Measurements from ENCODE around the gene RMRP.
"Not testable (repeated sequence)": the region's sequence is repeated elsewhere in the genome, so short reads cannot be mapped to it uniquely, and the experiment has no call there.

Gene RMRP

GRCh38 chr9:35646153-35646532 lies 11.7 kb downstream of the RMRP start:
- DNase-seq (ENCODE audit: low read depth in 2 of 2, low spot score in 1 of 2): no peak

- not testable (repeated sequence) for DNase-seq (ENCODE audit: low read depth in 2 of 2, low spot score in 1 of 2)
Observed at GRCh38 chr9:35645736-35646135, 12.1 kb downstream of the RMRP start.

GRCh38 chr9:35643046-35643445 lies 14.8 kb downstream of the RMRP start:
- DNase-seq (ENCODE audit: low read depth in 2 of 2, low spot score in 1 of 2): no peak

- not testable (repeated sequence) for DNase-seq (ENCODE audit: low read depth in 2 of 2, low spot score in 1 of 2)
Observed at GRCh38 chr9:35641478-35641877, 16.3 kb downstream of the RMRP start.

DNA sequence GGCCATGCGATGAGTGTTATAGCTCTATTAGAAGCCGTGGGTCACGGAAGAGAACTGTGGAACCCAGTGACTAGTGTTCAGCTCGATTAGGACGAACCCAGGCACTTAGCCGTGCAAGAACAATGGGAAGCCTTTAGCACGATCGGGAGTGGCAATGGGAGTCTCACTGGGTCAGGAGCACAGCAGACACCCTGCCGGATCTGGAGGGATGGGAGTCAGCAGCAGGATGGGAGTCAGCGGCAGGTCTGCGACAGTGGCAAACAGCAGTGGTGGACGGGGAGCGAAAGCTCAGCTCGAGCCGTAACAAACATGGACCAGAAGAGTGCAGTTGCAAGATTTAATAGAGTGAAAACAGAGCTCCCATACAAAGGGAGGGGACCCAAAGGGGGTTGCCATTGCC lies 17.4 kb downstream of the RMRP start:
- DNase-seq (ENCODE audit: low read depth in 2 of 2, low spot score in 1 of 2): not testable (repeated sequence)

DNA sequence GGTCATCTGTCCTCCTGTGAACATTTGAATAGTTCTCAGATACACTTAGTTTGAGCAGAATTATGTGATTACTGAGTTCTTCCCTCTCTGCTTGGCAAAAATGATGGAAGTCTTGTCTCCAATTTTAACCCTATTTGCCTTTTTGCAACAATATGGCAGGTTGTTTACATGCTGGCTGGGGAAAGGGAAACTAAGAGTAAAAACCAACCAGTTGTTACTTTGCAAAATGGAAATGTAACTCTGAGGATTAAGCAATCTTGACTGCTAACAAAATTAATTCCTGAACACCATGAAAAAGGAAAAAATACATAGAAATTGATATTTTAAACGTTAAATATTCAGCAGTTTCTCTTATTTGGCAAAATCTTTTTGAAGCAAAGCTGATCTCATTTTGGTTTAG lies 18.2 kb downstream of the RMRP start:
- DNase-seq (ENCODE audit: low read depth in 2 of 2, low spot score in 1 of 2): no peak

DNA sequence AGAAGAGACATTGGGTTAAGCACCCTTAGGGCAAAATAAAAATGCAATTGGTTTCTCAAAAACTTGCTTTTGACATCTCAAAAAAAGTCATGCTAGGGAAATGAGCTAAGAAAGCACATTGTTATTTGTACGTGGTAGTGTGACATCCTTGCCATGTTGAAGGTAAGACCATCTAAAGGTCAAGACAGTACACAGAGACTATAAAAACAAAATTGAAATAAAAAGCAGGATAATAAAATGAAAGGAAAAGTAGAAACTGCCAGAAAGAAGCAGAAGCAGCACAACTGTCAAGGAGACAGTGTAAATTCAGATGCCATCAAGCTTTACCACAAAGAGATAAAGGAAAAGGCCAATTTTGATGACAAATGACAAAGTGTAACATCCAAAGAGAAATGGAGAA lies 18.6 kb downstream of the RMRP start:
- not testable (repeated sequence) for DNase-seq (ENCODE audit: low read depth in 2 of 2, low spot score in 1 of 2)

DNA sequence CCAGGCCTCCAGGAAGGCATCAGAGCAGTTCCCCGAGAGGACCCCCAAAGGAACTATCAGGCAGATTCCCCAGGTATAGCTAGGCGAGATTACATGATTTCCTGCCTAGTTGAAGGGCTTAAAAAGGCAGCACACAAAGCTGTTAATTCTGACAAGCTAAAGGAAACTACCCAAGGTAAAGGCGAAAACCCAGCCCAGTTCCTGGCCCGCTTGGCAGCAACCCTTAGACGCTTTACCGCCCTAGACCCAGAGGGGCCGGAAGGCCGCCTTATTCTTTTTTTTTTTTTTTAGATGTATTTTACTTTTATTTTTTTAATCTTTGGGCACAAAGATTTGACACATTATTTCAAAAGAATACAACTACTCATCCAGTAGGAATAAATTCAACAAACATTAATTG lies 19.1 kb downstream of the RMRP start:
- DNase-seq (ENCODE audit: low read depth in 2 of 2, low spot score in 1 of 2): not testable (repeated sequence)

- DNase-seq (ENCODE audit: low read depth in 2 of 2, low spot score in 1 of 2): not testable (repeated sequence)
Observed at GRCh38 chr9:35637427-35637955, 20.3 kb downstream of the RMRP start.

- DNase-seq (ENCODE audit: low read depth in 2 of 2, low spot score in 1 of 2): not testable (repeated sequence)
Observed at GRCh38 chr9:35636877-35637246, 21.0 kb downstream of the RMRP start.

- DNase-seq (ENCODE audit: low read depth in 2 of 2, low spot score in 1 of 2): no peak
Observed at GRCh38 chr9:35636135-35636876, 21.5 kb downstream of the RMRP start.

DNA sequence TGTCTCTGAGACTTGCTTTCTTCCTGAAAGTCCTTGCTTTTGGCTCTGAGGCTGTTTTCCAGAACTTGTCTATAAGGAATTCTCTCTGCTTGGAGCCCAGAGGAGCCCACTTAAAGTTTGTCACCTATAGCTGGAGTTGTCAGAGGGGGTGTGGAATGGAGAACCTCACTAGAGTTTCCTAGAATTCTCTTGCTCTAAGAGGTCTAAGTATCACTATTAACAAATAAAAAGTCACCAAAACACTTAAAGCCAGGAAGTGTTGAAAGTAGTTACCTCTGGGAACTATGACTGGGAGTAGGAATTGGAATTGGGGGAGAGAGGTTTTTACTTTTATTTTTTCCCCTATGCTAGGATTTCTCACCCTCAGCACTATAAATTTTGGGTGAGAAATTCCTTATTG lies 22.1 kb downstream of the RMRP start:
- DNase-seq (ENCODE audit: low read depth in 2 of 2, low spot score in 1 of 2): no peak

GRCh38 chr9:35629597-35629996 lies 28.2 kb downstream of the RMRP start:
- DNase-seq (ENCODE audit: low read depth in 2 of 2, low spot score in 1 of 2): no peak

GRCh38 chr9:35628389-35628991 lies 29.3 kb downstream of the RMRP start:
- DNase-seq (ENCODE audit: low read depth in 2 of 2, low spot score in 1 of 2): no peak

- DNase-seq (ENCODE audit: low read depth in 2 of 2, low spot score in 1 of 2): no peak
Observed at GRCh38 chr9:35627575-35627974, 30.2 kb downstream of the RMRP start.

DNA sequence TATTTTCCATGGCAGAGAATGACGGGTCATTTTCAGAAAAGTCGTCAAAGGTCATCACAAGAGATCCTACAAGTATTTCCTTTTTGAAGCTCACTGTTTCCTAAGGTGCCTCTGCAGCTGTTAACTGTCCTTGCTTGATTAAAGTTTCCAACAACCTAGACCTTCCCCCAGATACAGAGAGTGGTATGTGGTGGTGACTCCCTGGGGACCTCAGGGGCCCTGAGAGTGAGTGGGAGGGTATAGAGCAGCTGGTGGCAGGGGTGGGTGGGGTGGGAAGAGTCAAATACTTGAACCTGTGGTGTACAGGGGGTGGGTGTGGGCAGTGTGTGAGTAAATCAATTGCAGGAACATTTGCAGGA lies 38.0 kb downstream of the RMRP start:
- DNase-seq (ENCODE audit: low read depth in 2 of 2, low spot score in 1 of 2): no peak

DNA sequence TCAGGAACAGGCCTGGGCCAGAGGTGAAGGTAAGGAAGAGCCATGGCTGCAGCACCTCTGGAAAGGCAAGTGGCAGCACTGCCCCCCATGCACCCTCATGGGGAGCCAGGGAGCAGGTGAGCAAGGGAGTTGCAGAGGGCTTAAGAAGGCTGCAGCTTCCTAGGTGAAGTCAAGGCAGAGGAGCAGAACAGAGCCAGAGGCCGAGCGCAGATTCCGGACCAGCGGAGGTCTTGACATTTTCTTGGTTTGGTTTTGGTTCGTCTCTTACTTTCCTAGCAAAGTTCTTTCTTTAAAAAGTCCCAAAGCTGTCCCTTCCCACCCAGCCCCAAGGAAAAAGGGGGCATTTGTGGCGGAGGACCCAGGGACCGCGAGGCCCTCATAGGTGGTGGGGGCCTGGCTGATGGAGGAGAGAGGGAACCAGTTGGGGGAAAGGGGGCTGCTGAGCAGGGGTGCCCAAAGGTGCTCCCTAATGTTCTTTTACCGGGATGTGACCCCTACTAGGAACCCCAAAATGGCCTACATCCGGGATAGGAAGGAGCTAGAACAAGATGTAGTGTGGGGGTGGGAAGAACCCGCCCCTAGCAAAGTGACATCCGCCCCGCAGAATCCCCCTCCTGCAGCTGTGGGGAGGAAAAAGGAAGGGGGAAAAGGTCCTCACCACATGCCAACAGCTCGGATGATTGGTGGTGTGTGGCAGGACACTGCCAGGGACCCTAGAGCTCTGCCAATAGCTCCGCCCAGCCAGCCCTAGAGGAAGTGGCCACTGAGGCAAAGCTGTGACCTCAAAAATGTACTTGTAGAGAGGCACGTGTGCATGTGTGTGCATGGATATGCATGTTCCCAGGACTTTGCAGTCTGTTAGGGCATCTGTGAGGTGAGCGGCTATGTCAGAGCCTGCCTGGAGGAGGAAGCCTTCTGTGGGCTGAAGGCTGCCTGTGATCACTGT lies 38.7 kb downstream of the RMRP start:
- no peak for DNase-seq (ENCODE audit: low read depth in 2 of 2, low spot score in 1 of 2)

- DNase-seq (ENCODE audit: low read depth in 2 of 2, low spot score in 1 of 2): no peak
Observed at GRCh38 chr9:35618325-35618727, 39.5 kb downstream of the RMRP start, which contains the start of gene CD72. CD72 (minus strand) TSS chr9:35618413; CDS start chr9:35618303, 110 bp downstream.

DNA sequence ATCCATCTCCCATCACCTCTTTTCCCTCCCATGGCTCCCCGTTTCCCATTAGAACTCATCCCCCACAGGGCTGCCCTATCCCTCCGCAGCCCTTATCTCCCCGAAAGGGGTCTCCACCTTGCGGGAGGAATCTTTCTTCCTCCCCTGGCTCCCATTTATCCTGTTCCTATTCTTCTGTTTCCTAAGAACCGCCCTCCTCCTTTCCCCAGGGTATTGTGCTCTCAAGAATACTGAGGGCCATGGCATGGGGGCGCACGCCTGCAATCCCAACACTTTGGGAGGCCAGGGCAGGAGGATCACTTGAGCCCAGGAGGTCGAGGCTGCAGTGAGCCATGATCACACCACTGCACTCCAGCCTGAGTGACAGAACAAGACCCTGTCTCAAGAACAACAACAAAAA lies 40.3 kb downstream of the RMRP start:
- no peak for DNase-seq (ENCODE audit: low read depth in 2 of 2, low spot score in 1 of 2)

- DNase-seq (ENCODE audit: low read depth in 2 of 2, low spot score in 1 of 2): peak in 1 of 2 donors; percentile 41
Observed at GRCh38 chr9:35616681-35617459, 40.9 kb downstream of the RMRP start.
